SK-N-SH (cell line): ENCODE results near the gene SCAPER. TPM values are rescaled to one million over a fixed set of nuclear protein-coding genes. Genes with fewer than 3 reads are reported as not detected.
A peak's percentile ranks its signal among the peaks of the same experiment; 100 is the strongest.

Source experiments
- CTCF ChIA-PET: fragments of 300-600, 350-600 bp; formaldehyde crosslinking; extraction: SDS; loops from one replicate; lab custom pipeline; 2021; lab: Yijun Ruan, JAX
- POLR2A ChIA-PET: fragments of 350-600 bp; sonication (Branson Sonifier 250); formaldehyde crosslinking; extraction: SDS; loops from one replicate; lab custom pipeline; 2020; ENCODE audit warnings: antibody characterized with exemption, inconsistent platforms; lab: Yijun Ruan, JAX
- DNase-seq: peaks from one replicate; pipeline ENCODE4 v3.0.0; 2012
- H2AFZ ChIP-seq: fragments of 200-600 bp; sonication (generic); 2 replicates; pipeline ENCODE4 v1.8.1; 2016; ENCODE audit warnings: antibody characterized with exemption, mild to moderate bottlenecking, low read depth
- H3F3A ChIP-seq: fragments of 200-600 bp; sonication (generic); replicated peaks from 2 replicates; pipeline ENCODE3; 2016; ENCODE audit warnings: antibody characterized with exemption, mild to moderate bottlenecking; ENCODE audit not compliant: insufficient read depth
- H3K27ac ChIP-seq, 2 experiments: fragments of 200-500 bp in 1 of 2; fragments of 200-600 bp in 1 of 2; sonication (Bioruptor generic) in 1 of 2; sonication (generic), shearing (Covaris generic) in 1 of 2; 2 replicates each; pipeline versions ENCODE4 v1.5.1 to v1.6.1; 2014 to 2016; ENCODE audit warnings: low read depth in 2 of 2, inconsistent platforms in 1 of 2, low read length in 1 of 2, mild to moderate bottlenecking in 1 of 2, mixed read lengths in 1 of 2
- H3K27me3 ChIP-seq: fragments of 200-600 bp; sonication (generic), shearing (Covaris generic); 2 replicates; pipeline ENCODE4 v1.6.1; 2016; ENCODE audit warnings: mixed run types; ENCODE audit not compliant: insufficient read depth
- H3K36me3 ChIP-seq, 2 experiments: fragments of 200-500 bp in 1 of 2; fragments of 200-600 bp in 1 of 2; sonication (Bioruptor generic) in 1 of 2; sonication (generic) in 1 of 2; replicated peaks in 1 of 2; 2 replicates each; pipeline versions ENCODE3 to v1.5.1; 2014 to 2016; ENCODE audit warnings: low read length in 1 of 2, mild to moderate bottlenecking in 1 of 2; ENCODE audit not compliant: insufficient read depth in 2 of 2, control insufficient read depth in 1 of 2
- H3K4me1 ChIP-seq, 2 experiments: fragments of 200-500 bp in 1 of 2; fragments of 200-600 bp in 1 of 2; sonication (Bioruptor generic) in 1 of 2; sonication (generic), shearing (Covaris generic) in 1 of 2; 2 replicates each; pipeline versions ENCODE4 v1.5.1 to v1.6.1; 2014 to 2016; ENCODE audit warnings: low read depth in 1 of 2, low read length in 1 of 2, mixed run types in 1 of 2; ENCODE audit not compliant: insufficient read depth in 2 of 2, control insufficient read depth in 1 of 2
- H3K4me2 ChIP-seq: fragments of 200-600 bp; sonication (generic), shearing (Covaris generic); 2 replicates; pipeline ENCODE4 v1.6.1; 2017; ENCODE audit warnings: mixed run types
- H3K4me3 ChIP-seq, 2 experiments: fragments of 200-500 bp in 1 of 2; fragments of 200-600 bp in 1 of 2; sonication (Bioruptor generic) in 1 of 2; sonication (generic), shearing (Covaris generic) in 1 of 2; 2 replicates each; pipeline versions ENCODE4 v1.5.1 to v1.8.1; 2014 to 2016; ENCODE audit warnings: low read depth in 2 of 2, inconsistent platforms in 1 of 2, low read length in 1 of 2, mild to moderate bottlenecking in 1 of 2, mixed read lengths in 1 of 2, moderate library complexity in 1 of 2
- H3K79me2 ChIP-seq: fragments of 200-600 bp; sonication (generic); 2 replicates; pipeline ENCODE4 v1.8.1; 2017; ENCODE audit warnings: mild to moderate bottlenecking; ENCODE audit not compliant: insufficient read depth
- H3K9ac ChIP-seq: fragments of 200-600 bp; sonication (generic); 2 replicates; pipeline ENCODE4 v1.6.1; 2017; ENCODE audit warnings: mixed run types
- H3K9me2 ChIP-seq: fragments of 200-600 bp; sonication (generic); 2 replicates; pipeline ENCODE4 v1.6.1; 2017; ENCODE audit warnings: mixed run types
- H3K9me3 ChIP-seq: fragments of 200-600 bp; sonication (generic); 2 replicates; pipeline ENCODE4 v1.6.1; 2017; ENCODE audit warnings: mixed run types, mild to moderate bottlenecking, moderate library complexity
- H4K20me1 ChIP-seq: fragments of 200-600 bp; sonication (generic); 2 replicates; pipeline ENCODE4 v1.6.1; 2017; ENCODE audit warnings: mild to moderate bottlenecking, mixed run types; ENCODE audit not compliant: insufficient read depth
- CTCF ChIP-seq: fragments of 200-600 bp; sonication (generic); IDR thresholded peaks from 2 replicates; pipeline ENCODE4 v1.6.1; 2017; ENCODE audit warnings: antibody characterized with exemption, mild to moderate bottlenecking, moderate library complexity
- EZH2phosphoT487 ChIP-seq: fragments of 200-600 bp; sonication (generic); IDR thresholded peaks from 2 replicates; pipeline ENCODE4 v1.6.1; 2017; ENCODE audit warnings: low read depth, mixed run types, mild to moderate bottlenecking, antibody characterized with exemption, moderate library complexity, borderline replicate concordance
- FOXJ3 ChIP-seq: sonication (generic); formaldehyde crosslinking; IDR thresholded peaks from 2 replicates; pipeline ENCODE4 v1.5.1; 2020; ENCODE audit warnings: mild to moderate bottlenecking, missing genetic modification reagents
- GATA2 ChIP-seq: sonication (generic); formaldehyde crosslinking; IDR thresholded peaks from 2 replicates; pipeline ENCODE4 v1.5.0; 2020; ENCODE audit warnings: mild to moderate bottlenecking, missing genetic modification reagents
- IRF3 ChIP-seq: fragments of 150-350 bp; IDR thresholded peaks from 2 replicates; pipeline ENCODE4 v1.6.1; 2016; ENCODE audit warnings: mild to moderate bottlenecking, low read depth, low read length
- MEF2A ChIP-seq: IDR thresholded peaks from 2 replicates; pipeline ENCODE4 v1.4.0; 2012; ENCODE audit warnings: low read depth, borderline replicate concordance
- NFIC ChIP-seq: IDR thresholded peaks from 2 replicates; pipeline ENCODE4 v1.4.0; 2012; ENCODE audit warnings: borderline replicate concordance
- NRF1 ChIP-seq: IDR thresholded peaks from 2 replicates; pipeline ENCODE4 v1.6.1; 2012; ENCODE audit warnings: low read depth, mild to moderate bottlenecking, low read length
- PBX3 ChIP-seq: IDR thresholded peaks from 2 replicates; pipeline ENCODE4; 2012
- POLR2AphosphoS5 ChIP-seq: IDR thresholded peaks from 2 replicates; pipeline ENCODE4 v1.6.1; 2012; ENCODE audit warnings: low read depth, low read length
- RCOR1 ChIP-seq: fragments of 150-350 bp; IDR thresholded peaks from 2 replicates; pipeline ENCODE4 v1.6.1; 2017; ENCODE audit warnings: antibody characterized with exemption, low read length
- RXRA ChIP-seq: IDR thresholded peaks from 2 replicates; pipeline ENCODE4 v1.4.0; 2012; ENCODE audit warnings: low read depth, mild to moderate bottlenecking, borderline replicate concordance
- SMC3 ChIP-seq: IDR thresholded peaks from 2 replicates; pipeline ENCODE4 v1.6.1; 2012; ENCODE audit warnings: low read depth, low read length, improper control_type of control experiment
- TCF12 ChIP-seq: IDR thresholded peaks from 2 replicates; pipeline ENCODE4 v1.4.0; 2012
- TEAD4 ChIP-seq: IDR thresholded peaks from 2 replicates; pipeline ENCODE4 v1.4.0; 2012; ENCODE audit warnings: mild to moderate bottlenecking, borderline replicate concordance; ENCODE audit not compliant: insufficient read depth
- YY1 ChIP-seq: IDR thresholded peaks from 2 replicates; pipeline ENCODE4 v1.4.0; 2012; ENCODE audit warnings: low read depth, mild to moderate bottlenecking
- WGBS: methylation state at CpG from one replicate; pipeline ENCODE4 v1.1.6; 2017; ENCODE audit warnings: low lambda C conversion rate; 5-methylcytosine and 5-hydroxymethylcytosine counted together
- polyA plus RNA-seq, 3 experiments: library from polyadenylated mRNA; depleted of rRNA; stranded (reverse); fragments of >200 nt; gene quantifications; 2 replicates each; pipeline ENCODE4 v1.2.3, GENCODE V29; 2012

Gene SCAPER
- polyA plus RNA-seq, 1 of the 3 experiments (the other 2 are of a cell fraction): 1.8 TPM

- no peaks in the 10 kb centered on the region; the same call in 1 of the 2 replicates for H3K9me3 ChIP-seq
- no peaks in the 10 kb centered on the region for H3F3A ChIP-seq
Measured at GRCh38 chr15:76470691-76471090, 434.4 kb downstream of the SCAPER start.

GRCh38 chr15:76468722-76469121, 436.4 kb downstream of the SCAPER start:
- Histone ChIP-seq H3K27ac (no peak overlapping the region), H3K9ac (no peak overlapping the region), H3K27me3 (no peaks in the 10 kb centered on the region), H3K36me3 (no peaks in the 10 kb centered on the region), H3K4me3 (no peak overlapping the region), H4K20me1 (no peaks in the 10 kb centered on the region), H3K4me1 (no peaks in the 10 kb centered on the region), H3K9me2 (no peaks in the 10 kb centered on the region), H3K79me2 (no peaks in the 10 kb centered on the region), H2AFZ (no peak overlapping the region), H3K4me2 (no peak overlapping the region), H3K9me3 (no peaks in the 10 kb centered on the region; the same call in 1 of the 2 replicates), H3F3A (no peaks in the 10 kb centered on the region)
- CTCF ChIA-PET: interaction anchor here (0.6 kb wide), 1 partner anchor 9 kb away, joined by 3 read pairs; no protein-coding TSS in a partner anchor
- POLR2A ChIA-PET: no interaction called here
- no peak for TF ChIP-seq IRF3
- no peak for TF ChIP-seq SMC3
- no peak for TF ChIP-seq FOXJ3
- no peak for TF ChIP-seq MEF2A
- DNase-seq: no peak
- WGBS: 90% methylated on average over 2 of the region's 2 CpGs

More at GRCh38 chr15:76470691-76471090, 434.4 kb downstream of the SCAPER start:
- TF ChIP-seq NFIC: peak; percentile 24; the same call in 1 of the 2 replicates
- TF ChIP-seq TCF12: no peak; the same call in 1 of the 2 replicates
- H3K4me1 ChIP-seq: no peaks in the 10 kb centered on the region
- no peak overlapping the region for H3K9ac ChIP-seq
- H2AFZ ChIP-seq: no peak overlapping the region
- no peak overlapping the region for H3K4me2 ChIP-seq
- H3K27ac ChIP-seq: no peak overlapping the region; a peak in 1 of 4 replicates
- DNase-seq: no peak
- no peak overlapping the region for H3K4me3 ChIP-seq
- H3K9me2 ChIP-seq: no peaks in the 10 kb centered on the region
- H3K27me3 ChIP-seq: no peaks in the 10 kb centered on the region
- H3K36me3 ChIP-seq: no peaks in the 10 kb centered on the region
- POLR2A ChIA-PET: no interaction called here
- CTCF ChIA-PET: interaction anchor here (1.0 to 1.2 kb wide), 2 partner anchors 16 to 23 kb away, joined by 3 read pairs; no protein-coding TSS in a partner anchor
- no peaks in the 10 kb centered on the region for H3K79me2 ChIP-seq
- no peaks in the 10 kb centered on the region for H4K20me1 ChIP-seq

- WGBS: 71% methylated on average over 1 of the region's 1 CpG
- no peak for DNase-seq
- Histone ChIP-seq H3K9ac (no peak overlapping the region), H3K27ac (no peak overlapping the region), H2AFZ (no peak overlapping the region), H3K9me3 (no peaks in the 10 kb centered on the region; the same call in 1 of the 2 replicates), H3K9me2 (no peaks in the 10 kb centered on the region), H3K36me3 (no peaks in the 10 kb centered on the region), H4K20me1 (no peaks in the 10 kb centered on the region), H3K4me3 (no peak overlapping the region), H3K4me1 (no peaks in the 10 kb centered on the region), H3K27me3 (no peaks in the 10 kb centered on the region), H3K4me2 (no peak overlapping the region), H3F3A (no peaks in the 10 kb centered on the region), H3K79me2 (no peaks in the 10 kb centered on the region)
- CTCF ChIA-PET: no interaction called here
- POLR2A ChIA-PET: no interaction called here
- TF ChIP-seq GATA2 (CRISPR knock-in tag) (no peak), POLR2AphosphoS5 (no peak), RCOR1 (no peak), NRF1 (no peak), CTCF (no peak), EZH2phosphoT487 (no peak), NFIC (no peak), RXRA (no peak), FOXJ3 (no peak), YY1 (no peak), MEF2A (no peak), TEAD4 (no peak), TCF12 (no peak), PBX3 (no peak)
Measured at GRCh38 chr15:76467136-76467535, 438.0 kb downstream of the SCAPER start.
